ENCODE data around the gene STOM.
A peak's percentile ranks its signal among the peaks of the same experiment; 100 is the strongest.

STOM gene

GRCh38 chr9:121368745-121369144, 1.3 kb downstream of the STOM start:
- DNase-seq, result no peak

GRCh38 chr9:121368138-121368522, 1.9 kb downstream of the STOM start:
- no peak for DNase-seq

- no peak for DNase-seq
These were observed 2.5 kb downstream of the STOM start for GRCh38 chr9:121367306-121368137.

GRCh38 chr9:121366611-121367192, 3.3 kb downstream of the STOM start:
- DNase-seq, result no peak

GRCh38 chr9:121365564-121365963, 4.5 kb downstream of the STOM start:
- no peak for DNase-seq

- DNase-seq, result no peak
These were observed 5.2 kb downstream of the STOM start for GRCh38 chr9:121364886-121365285.

GRCh38 chr9:121364077-121364476, 6.0 kb downstream of the STOM start:
- DNase-seq, result no peak

- no peak for DNase-seq
These were observed 6.5 kb downstream of the STOM start for GRCh38 chr9:121363622-121363961.

GRCh38 chr9:121362813-121363621, 7.0 kb downstream of the STOM start:
- DNase-seq, result no peak

- no peak for DNase-seq
These were observed 9.3 kb downstream of the STOM start for GRCh38 chr9:121360601-121361374.

- no peak for DNase-seq
These were observed 10.4 kb downstream of the STOM start for GRCh38 chr9:121359351-121360294.

- no peak for DNase-seq
These were observed 11.3 kb downstream of the STOM start for GRCh38 chr9:121358751-121359150.

- no peak for DNase-seq
These were observed 13.0 kb downstream of the STOM start for GRCh38 chr9:121357011-121357410.

GRCh38 chr9:121354762-121355161, 15.3 kb downstream of the STOM start:
- no peak for DNase-seq

GRCh38 chr9:121354141-121354540, 15.9 kb downstream of the STOM start:
- no peak for DNase-seq

- peak; percentile 57 for DNase-seq
These were observed 16.6 kb downstream of the STOM start for GRCh38 chr9:121353241-121354061.

GRCh38 chr9:121350993-121351561, 19.0 kb downstream of the STOM start:
- no peak for DNase-seq

GRCh38 chr9:121350036-121350435, 20.0 kb downstream of the STOM start:
- DNase-seq, result no peak

- DNase-seq, result no peak
These were observed 21.0 kb downstream of the STOM start for GRCh38 chr9:121349009-121349408.

- no peak for DNase-seq
These were observed 21.8 kb downstream of the STOM start for GRCh38 chr9:121348221-121348620.

- DNase-seq, result no peak
These were observed 25.0 kb downstream of the STOM start for GRCh38 chr9:121345070-121345469.
